GM12801 (cell line): ENCODE measurements around the gene LAMA2.

Experiments used
- TF ChIP-seq, protein P1 (sequence below): IDR thresholded peaks from one replicate; pipeline ENCODE4 v1.5.1; 2011; ENCODE audit warnings: control low read depth; ENCODE audit not compliant: insufficient read length; ENCODE audit errors: extremely low read depth

LAMA2 gene

GRCh38 chr6:129517288-129517687 lies 634.4 kb downstream of the LAMA2 start:
- TF ChIP-seq, protein P1, sequence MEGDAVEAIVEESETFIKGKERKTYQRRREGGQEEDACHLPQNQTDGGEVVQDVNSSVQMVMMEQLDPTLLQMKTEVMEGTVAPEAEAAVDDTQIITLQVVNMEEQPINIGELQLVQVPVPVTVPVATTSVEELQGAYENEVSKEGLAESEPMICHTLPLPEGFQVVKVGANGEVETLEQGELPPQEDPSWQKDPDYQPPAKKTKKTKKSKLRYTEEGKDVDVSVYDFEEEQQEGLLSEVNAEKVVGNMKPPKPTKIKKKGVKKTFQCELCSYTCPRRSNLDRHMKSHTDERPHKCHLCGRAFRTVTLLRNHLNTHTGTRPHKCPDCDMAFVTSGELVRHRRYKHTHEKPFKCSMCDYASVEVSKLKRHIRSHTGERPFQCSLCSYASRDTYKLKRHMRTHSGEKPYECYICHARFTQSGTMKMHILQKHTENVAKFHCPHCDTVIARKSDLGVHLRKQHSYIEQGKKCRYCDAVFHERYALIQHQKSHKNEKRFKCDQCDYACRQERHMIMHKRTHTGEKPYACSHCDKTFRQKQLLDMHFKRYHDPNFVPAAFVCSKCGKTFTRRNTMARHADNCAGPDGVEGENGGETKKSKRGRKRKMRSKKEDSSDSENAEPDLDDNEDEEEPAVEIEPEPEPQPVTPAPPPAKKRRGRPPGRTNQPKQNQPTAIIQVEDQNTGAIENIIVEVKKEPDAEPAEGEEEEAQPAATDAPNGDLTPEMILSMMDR, result no peak

GRCh38 chr6:129519750-129520149 lies 636.8 kb downstream of the LAMA2 start:
- TF ChIP-seq, protein P1, result no peak

DNA sequence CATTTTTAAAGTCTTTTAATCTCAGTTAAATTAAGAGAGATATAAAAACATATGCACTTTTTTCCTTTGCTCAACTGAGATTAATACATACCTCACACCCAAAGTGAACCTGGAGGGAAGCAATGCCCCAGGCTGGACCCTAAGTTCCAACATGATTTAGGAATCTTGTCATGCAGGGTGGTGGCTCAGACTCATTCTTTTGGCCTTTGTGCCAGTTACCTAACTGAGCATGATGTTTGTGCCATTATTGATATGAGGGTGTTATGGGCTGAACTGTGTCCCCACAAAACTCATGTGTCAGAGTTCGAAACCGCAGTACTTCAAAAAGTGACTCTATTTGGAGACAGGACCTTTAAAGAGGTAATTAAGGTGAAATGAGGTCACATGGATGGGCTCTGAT lies 639.0 kb downstream of the LAMA2 start:
- TF ChIP-seq, protein P1, result no peak

DNA sequence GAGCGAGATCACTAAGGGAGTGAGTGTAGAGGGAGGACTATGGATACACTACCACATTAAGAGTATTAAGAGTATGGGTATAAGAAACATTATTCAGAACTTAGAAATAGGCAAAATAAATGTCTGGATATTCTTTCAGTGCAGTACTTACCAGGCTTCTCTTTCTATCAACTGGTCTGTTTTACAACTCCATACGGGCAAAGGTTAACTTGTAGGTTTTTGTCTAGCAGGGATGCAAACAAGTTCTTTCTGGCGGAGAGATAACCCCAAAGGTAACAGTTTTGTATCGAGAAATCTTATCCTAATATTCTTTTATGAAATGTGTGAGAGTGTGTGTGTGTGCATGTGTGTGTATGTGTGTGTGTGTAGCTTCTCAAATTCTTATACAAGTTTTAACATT lies 640.9 kb downstream of the LAMA2 start:
- TF ChIP-seq, protein P1, result no peak

DNA sequence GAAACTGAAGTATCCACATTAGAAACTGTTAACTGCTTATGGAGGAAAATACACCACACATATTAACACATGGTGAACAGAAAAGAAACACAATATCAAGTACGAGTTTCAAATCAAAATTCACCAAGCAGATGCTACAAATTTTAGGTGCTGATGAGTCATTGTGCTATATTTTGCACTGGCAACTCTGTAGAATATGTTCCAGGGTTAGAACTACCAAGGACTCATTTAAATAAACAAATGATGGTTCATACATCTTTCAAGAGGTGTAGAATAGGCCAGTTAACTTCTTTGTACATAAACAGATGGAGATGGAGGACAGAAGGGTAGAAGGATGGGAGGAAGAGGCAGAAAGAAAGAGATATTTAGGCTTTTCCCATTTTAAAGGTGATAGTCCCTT lies 642.1 kb downstream of the LAMA2 start:
- TF ChIP-seq, protein P1, result no peak

- TF ChIP-seq, protein P1, result no peak
These were observed 652.0 kb downstream of the LAMA2 start for GRCh38 chr6:129534926-129535325.

- TF ChIP-seq, protein P1, result no peak
These were observed 653.3 kb downstream of the LAMA2 start for GRCh38 chr6:129536271-129536670.

DNA sequence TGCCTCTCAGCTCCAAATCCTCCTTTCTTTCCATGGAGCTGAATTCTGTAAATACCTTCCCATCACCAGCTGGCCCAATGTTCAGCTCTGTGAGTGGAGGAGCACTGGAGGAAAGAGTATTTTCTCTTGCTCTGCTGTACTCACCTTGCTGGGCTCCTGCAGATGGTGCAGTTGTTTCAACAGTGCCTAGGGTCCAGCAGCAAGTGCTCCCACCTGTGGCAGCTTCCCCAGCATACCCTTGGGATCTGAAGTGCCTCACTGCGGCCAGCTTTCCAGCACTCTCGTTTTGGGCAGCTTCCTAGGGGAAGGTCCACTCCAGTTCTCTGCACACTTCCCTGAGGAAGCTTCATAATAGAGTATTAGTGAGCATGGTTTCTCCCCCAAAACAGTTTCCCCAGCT lies 656.1 kb downstream of the LAMA2 start:
- TF ChIP-seq, protein P1, result no peak
